Measurements from ENCODE around the gene B3GALNT2.

B3GALNT2 gene

DNA sequence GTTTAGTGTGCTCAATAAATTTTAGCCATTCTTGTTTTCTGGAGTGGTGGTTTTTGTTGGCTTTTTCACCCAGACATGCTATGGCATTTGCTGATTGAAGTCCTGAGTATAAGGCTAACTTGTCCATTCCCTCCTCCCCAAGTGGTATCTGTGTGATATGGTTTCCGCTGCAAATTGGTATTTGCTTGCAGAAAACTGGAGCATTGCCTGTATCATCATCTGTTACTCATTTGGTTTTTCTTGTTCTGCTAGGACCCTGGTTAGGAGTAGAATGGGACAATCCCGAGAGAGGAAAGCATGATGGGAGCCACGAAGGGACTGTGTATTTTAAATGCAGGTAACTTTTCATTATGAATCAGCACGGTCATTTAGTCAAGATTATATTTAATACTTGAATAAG lies 103.0 kb downstream of the B3GALNT2 start:
- H3K4me3 ChIP-seq (ENCODE audit: insufficient read depth, low read depth, low read length, poor library complexity, severe bottlenecking): no peak overlapping the region
- H3K36me3 ChIP-seq (ENCODE audit: control insufficient read depth, insufficient read depth, low read length): no peaks in the 10 kb centered on the region
- H3K9me3 ChIP-seq (ENCODE audit: control insufficient read depth, low read length): no peaks in the 10 kb centered on the region
- no peaks in the 10 kb centered on the region for H3K4me1 ChIP-seq (ENCODE audit: control insufficient read depth, insufficient read depth, low read length, poor library complexity, severe bottlenecking)
- no peak overlapping the region for H3K27ac ChIP-seq (ENCODE audit: insufficient read depth, low read length, poor library complexity, severe bottlenecking)
- no peaks in the 10 kb centered on the region for H3K27me3 ChIP-seq (replicated peaks; ENCODE audit: control insufficient read depth, insufficient read depth, low read length, poor library complexity, severe bottlenecking)
- no peak for DNase-seq
